ENCODE measurements around the gene ANXA5. TPM values are rescaled to one million over a fixed set of nuclear protein-coding genes. Genes with fewer than 3 reads are reported as not detected.
"Not testable (repeated sequence)": the region's sequence is repeated elsewhere in the genome, so short reads cannot be mapped to it uniquely, and the experiment has no call there.

Gene ANXA5
- total RNA-seq, 5 donors from 2014 or later (not counting 1 experiment from before 2014, with no cell fraction given): 44.2 to 80.3 (median 71.2) TPM

GRCh38 chr4:121737846-121738554 lies 41.2 kb upstream of the ANXA5 start:
- no peaks in the 10 kb centered on the region for H3K4me1 ChIP-seq (ENCODE audit: control insufficient read depth in 1 of 2, extremely low read depth in 1 of 2, insufficient read depth in 2 of 2, low read length in 2 of 2)
- Mint-ChIP-seq H3K36me3 (no peaks in the 10 kb centered on the region), H3K27ac (no peak overlapping the region)

GRCh38 chr4:121736735-121737351 lies 40.1 kb upstream of the ANXA5 start:
- POLR2A ChIA-PET: interaction anchor here in 1 of 2 donors (0.6 kb wide), 1 partner anchor 996 kb away, joined by 8 read pairs; no protein-coding TSS in a partner anchor
- DNase-seq: peak in 7 of 35 experiments; percentile 1 to 43 (median 5)
- Histone ChIP-seq H3K36me3 (ENCODE audit: control insufficient read depth in 2 of 2, extremely low read depth in 1 of 2, insufficient read depth in 1 of 2, low read length in 1 of 2) (no peaks in the 10 kb centered on the region), H3K27ac (ENCODE audit: low read length) (no peak overlapping the region), H3K27me3 (replicated peaks in 1 of 2; ENCODE audit: control insufficient read depth in 2 of 2, extremely low read depth in 1 of 2, insufficient read depth in 2 of 2, low read length in 1 of 2) (peaks cover 0 to under 1% of the 10 kb centered on the region in 2 experiments), H3K9me3 (no peaks in the 10 kb centered on the region), H3K4me3 (ENCODE audit: control insufficient read depth in 1 of 2, extremely low read depth in 1 of 2, low read length in 1 of 2) (no peak overlapping the region), H3K4me1 (ENCODE audit: control insufficient read depth in 1 of 2, extremely low read depth in 1 of 2, insufficient read depth in 2 of 2, low read length in 2 of 2) (no peaks in the 10 kb centered on the region)
- no peaks in the 10 kb centered on the region for H3K9me3 Mint-ChIP-seq
- H3K4me1 Mint-ChIP-seq: no peaks in the 10 kb centered on the region
- no CpG with 5 or more reads among the region's 5 CpGs for WGBS (ENCODE audit: insufficient coverage)
- CTCF ChIA-PET: interaction anchor here in 1 of 2 donors (0.7 to 1.4 kb wide), 3 partner anchors 164 to 274 kb away, joined by 4 to 9 read pairs (median 4); no protein-coding TSS in a partner anchor
- H3K27me3 Mint-ChIP-seq: peaks cover 9 to 18% of the 10 kb centered on the region in 2 donors
- no peaks in the 10 kb centered on the region for H3K36me3 Mint-ChIP-seq
- H3K4me3 Mint-ChIP-seq: no peak overlapping the region
- no peak overlapping the region for H3K27ac Mint-ChIP-seq
- no peak for ATAC-seq (replicated peaks in 1 of 4)

More at GRCh38 chr4:121737846-121738554, 41.2 kb upstream of the ANXA5 start:
- peaks cover 9 to 13% of the 10 kb centered on the region in 2 donors for H3K27me3 Mint-ChIP-seq
- no peak overlapping the region for H3K4me3 Mint-ChIP-seq
- Histone ChIP-seq H3K27ac (ENCODE audit: low read length) (no peak overlapping the region), H3K27me3 (replicated peaks in 1 of 2; ENCODE audit: control insufficient read depth in 2 of 2, extremely low read depth in 1 of 2, insufficient read depth in 2 of 2, low read length in 1 of 2) (no peaks in the 10 kb centered on the region), H3K9me3 (no peaks in the 10 kb centered on the region), H3K36me3 (ENCODE audit: control insufficient read depth in 2 of 2, extremely low read depth in 1 of 2, insufficient read depth in 1 of 2, low read length in 1 of 2) (no peaks in the 10 kb centered on the region), H3K4me3 (ENCODE audit: control insufficient read depth in 1 of 2, extremely low read depth in 1 of 2, low read length in 1 of 2) (no peak overlapping the region)
- ATAC-seq (replicated peaks in 1 of 4) (no peak), DNase-seq (no peak)
- POLR2A ChIA-PET: interaction anchor here in 1 of 2 donors (0.6 kb wide), 1 partner anchor 21 kb away, joined by 4 read pairs; no protein-coding TSS in a partner anchor
- WGBS (ENCODE audit: insufficient coverage): 87% methylated on average over 4 of the region's 10 CpGs
- no peaks in the 10 kb centered on the region for H3K9me3 Mint-ChIP-seq
- no peaks in the 10 kb centered on the region for H3K4me1 Mint-ChIP-seq
- CTCF ChIA-PET: interaction anchor here in 1 of 2 donors (0.6 to 1.4 kb wide), 3 partner anchors 87 to 1581 kb away, joined by 3 to 4 read pairs (median 3); no protein-coding TSS in a partner anchor

- DNase-seq (no peak), ATAC-seq (replicated peaks in 1 of 4) (no peak)
- ChIA-PET POLR2A (no interaction called here), CTCF (interaction anchor here (0.6 to 1.0 kb wide), 2 partner anchors 29 to 1574 kb away, joined by 3 to 4 read pairs; no protein-coding TSS in a partner anchor)
- Mint-ChIP-seq H3K4me1 (no peaks in the 10 kb centered on the region), H3K9me3 (no peaks in the 10 kb centered on the region), H3K27me3 (peaks cover 6 to 15% of the 10 kb centered on the region in 2 donors), H3K36me3 (no peaks in the 10 kb centered on the region), H3K4me3 (no peak overlapping the region), H3K27ac (no peak overlapping the region)
- no peaks in the 10 kb centered on the region for H3K4me1 ChIP-seq (ENCODE audit: control insufficient read depth in 1 of 2, extremely low read depth in 1 of 2, insufficient read depth in 2 of 2, low read length in 2 of 2)
- H3K36me3 ChIP-seq (ENCODE audit: control insufficient read depth in 2 of 2, extremely low read depth in 1 of 2, insufficient read depth in 1 of 2, low read length in 1 of 2): no peaks in the 10 kb centered on the region
- H3K9me3 ChIP-seq: no peaks in the 10 kb centered on the region
- H3K27me3 ChIP-seq (replicated peaks in 1 of 2; ENCODE audit: control insufficient read depth in 2 of 2, extremely low read depth in 1 of 2, insufficient read depth in 2 of 2, low read length in 1 of 2): peaks cover 0 to 2% of the 10 kb centered on the region in 2 experiments
- no peak overlapping the region for H3K27ac ChIP-seq (ENCODE audit: low read length)
- H3K4me3 ChIP-seq (ENCODE audit: control insufficient read depth in 1 of 2, extremely low read depth in 1 of 2, low read length in 1 of 2): no peak overlapping the region
- no CpG with 5 or more reads among the region's 1 CpG for WGBS (ENCODE audit: insufficient coverage)
Measured at GRCh38 chr4:121734571-121734970, 37.8 kb upstream of the ANXA5 start.

GRCh38 chr4:121733942-121734341 lies 37.2 kb upstream of the ANXA5 start:
- no peaks in the 10 kb centered on the region for H3K9me3 Mint-ChIP-seq
- no peak overlapping the region for H3K27ac Mint-ChIP-seq
- no peaks in the 10 kb centered on the region for H3K36me3 ChIP-seq (ENCODE audit: control insufficient read depth in 2 of 2, extremely low read depth in 1 of 2, insufficient read depth in 1 of 2, low read length in 1 of 2)
- WGBS (ENCODE audit: insufficient coverage): no CpG with 5 or more reads among the region's 1 CpG
- ATAC-seq (replicated peaks in 1 of 4) (no peak), DNase-seq (no peak)
- no peaks in the 10 kb centered on the region for H3K36me3 Mint-ChIP-seq
- H3K27me3 ChIP-seq (replicated peaks in 1 of 2; ENCODE audit: control insufficient read depth in 2 of 2, extremely low read depth in 1 of 2, insufficient read depth in 2 of 2, low read length in 1 of 2): peaks cover 0 to 2% of the 10 kb centered on the region in 2 experiments
- H3K4me1 ChIP-seq (ENCODE audit: control insufficient read depth in 1 of 2, extremely low read depth in 1 of 2, insufficient read depth in 2 of 2, low read length in 2 of 2): no peaks in the 10 kb centered on the region
- CTCF ChIA-PET: no interaction called here
- POLR2A ChIA-PET: no interaction called here
- no peaks in the 10 kb centered on the region for H3K9me3 ChIP-seq
- peaks cover 6 to 14% of the 10 kb centered on the region in 2 donors for H3K27me3 Mint-ChIP-seq
- no peaks in the 10 kb centered on the region for H3K4me1 Mint-ChIP-seq
- no peak overlapping the region for H3K27ac ChIP-seq (ENCODE audit: low read length)
- H3K4me3 Mint-ChIP-seq: no peak overlapping the region
- no peak overlapping the region for H3K4me3 ChIP-seq (ENCODE audit: control insufficient read depth in 1 of 2, extremely low read depth in 1 of 2, low read length in 1 of 2)

- CTCF ChIA-PET; H3K27ac Mint-ChIP-seq; H3K9me3 ChIP-seq; H3K36me3 Mint-ChIP-seq; H3K4me3 ChIP-seq (ENCODE audit: control insufficient read depth in 1 of 2, extremely low read depth in 1 of 2, low read length in 1 of 2); DNase-seq; H3K9me3 Mint-ChIP-seq; H3K4me1 Mint-ChIP-seq; H3K4me1 ChIP-seq (ENCODE audit: control insufficient read depth in 1 of 2, extremely low read depth in 1 of 2, insufficient read depth in 2 of 2, low read length in 2 of 2); H3K36me3 ChIP-seq (ENCODE audit: control insufficient read depth in 2 of 2, extremely low read depth in 1 of 2, insufficient read depth in 1 of 2, low read length in 1 of 2); H3K4me3 Mint-ChIP-seq; H3K27me3 ChIP-seq (replicated peaks in 1 of 2; ENCODE audit: control insufficient read depth in 2 of 2, extremely low read depth in 1 of 2, insufficient read depth in 2 of 2, low read length in 1 of 2); ATAC-seq (replicated peaks in 1 of 4); H3K27ac ChIP-seq (ENCODE audit: low read length): not testable (repeated sequence)
- no CpG with 5 or more reads among the region's 2 CpGs for WGBS (ENCODE audit: insufficient coverage)
- POLR2A ChIA-PET: interaction anchor here in 1 of 2 donors (0.7 kb wide), 1 partner anchor 77 kb away, joined by 3 read pairs; no protein-coding TSS in a partner anchor
- peaks cover 4 to 11% of the 10 kb centered on the region in 2 donors for H3K27me3 Mint-ChIP-seq
Measured at GRCh38 chr4:121729753-121730152, 33.0 kb upstream of the ANXA5 start.

GRCh38 chr4:121728798-121729226 lies 32.0 kb upstream of the ANXA5 start:
- DNase-seq: no peak
- Mint-ChIP-seq H3K36me3 (no peaks in the 10 kb centered on the region), H3K4me1 (no peaks in the 10 kb centered on the region), H3K4me3 (no peak overlapping the region), H3K9me3 (no peaks in the 10 kb centered on the region), H3K27me3 (peaks cover 4 to 11% of the 10 kb centered on the region in 2 donors), H3K27ac (no peak overlapping the region)
- no peak for ATAC-seq (replicated peaks in 1 of 4)
- Histone ChIP-seq H3K4me3 (ENCODE audit: control insufficient read depth in 1 of 2, extremely low read depth in 1 of 2, low read length in 1 of 2) (no peak overlapping the region), H3K4me1 (ENCODE audit: control insufficient read depth in 1 of 2, extremely low read depth in 1 of 2, insufficient read depth in 2 of 2, low read length in 2 of 2) (peaks cover 0 to 2% of the 10 kb centered on the region in 2 experiments), H3K9me3 (no peaks in the 10 kb centered on the region), H3K27me3 (replicated peaks in 1 of 2; ENCODE audit: control insufficient read depth in 2 of 2, extremely low read depth in 1 of 2, insufficient read depth in 2 of 2, low read length in 1 of 2) (peaks cover 0 to 2% of the 10 kb centered on the region in 2 experiments), H3K36me3 (ENCODE audit: control insufficient read depth in 2 of 2, extremely low read depth in 1 of 2, insufficient read depth in 1 of 2, low read length in 1 of 2) (no peaks in the 10 kb centered on the region), H3K27ac (ENCODE audit: low read length) (no peak overlapping the region)
- no CpG with 5 or more reads among the region's 3 CpGs for WGBS (ENCODE audit: insufficient coverage)
- CTCF ChIA-PET: no interaction called here
- POLR2A ChIA-PET: interaction anchor here in 1 of 2 donors (0.6 kb wide), 1 partner anchor 180 kb away, joined by 4 read pairs; no protein-coding TSS in a partner anchor

Data from T-cell (primary cell).